ENCODE data around the gene FAM217A.

The FAM217A gene

GRCh38 chr6:4021854-4022695 lies 56.9 kb downstream of the FAM217A start:
- DNase-seq (ENCODE audit: low read depth), result no peak

DNA sequence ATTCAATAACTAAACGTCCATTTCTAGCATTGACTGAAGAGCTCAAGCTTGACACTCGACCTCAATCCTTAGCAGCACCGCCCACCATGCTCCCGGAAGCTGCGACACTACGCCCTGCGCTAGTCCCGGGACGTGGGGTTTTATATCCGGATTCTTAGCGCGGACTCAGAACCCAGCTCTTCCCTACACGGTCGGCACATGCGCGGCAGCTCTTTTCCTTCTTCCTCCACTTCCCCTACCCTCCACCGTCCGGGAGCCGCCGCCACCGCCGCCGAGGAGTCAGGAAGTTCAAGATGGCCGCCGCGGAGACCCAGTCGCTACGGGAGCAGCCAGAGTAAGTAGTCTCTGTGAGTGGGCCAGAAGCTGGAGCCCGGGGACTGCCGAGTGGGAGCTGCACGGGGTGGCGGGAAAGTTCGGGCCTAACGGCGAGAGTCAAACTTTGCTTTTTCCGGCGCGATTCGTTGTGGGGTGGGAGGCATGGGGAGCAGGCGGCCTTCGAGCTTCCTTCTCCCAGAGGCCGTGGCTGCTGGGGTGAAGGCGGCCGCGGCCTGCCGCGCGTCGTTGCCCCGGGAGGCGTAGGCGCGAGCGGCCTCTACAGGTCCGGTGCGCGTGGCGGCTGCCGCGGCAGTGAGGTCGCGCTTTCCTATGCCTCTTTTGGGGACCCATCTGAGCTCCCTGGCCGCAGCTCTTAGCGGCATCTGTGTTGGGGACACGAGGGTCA lies 57.6 kb downstream of the FAM217A start:
- peak; percentile 69 for DNase-seq (ENCODE audit: low read depth)

DNA sequence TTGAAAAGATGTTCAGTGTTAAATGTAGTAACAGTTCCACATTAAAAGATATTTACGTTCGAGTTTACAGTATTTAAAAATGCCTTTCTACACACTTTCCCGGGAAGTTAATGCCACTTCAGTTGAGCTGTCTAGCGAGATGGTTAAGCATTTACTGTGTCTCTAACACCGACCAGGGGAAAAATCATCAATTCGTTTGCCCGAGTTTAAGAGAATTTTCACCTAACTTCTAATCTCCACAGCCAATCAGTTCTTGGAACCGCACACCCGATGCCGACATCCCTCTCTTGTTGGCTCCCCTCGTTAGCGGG lies 58.2 kb downstream of the FAM217A start:
- no peak for DNase-seq (ENCODE audit: low read depth)

DNA sequence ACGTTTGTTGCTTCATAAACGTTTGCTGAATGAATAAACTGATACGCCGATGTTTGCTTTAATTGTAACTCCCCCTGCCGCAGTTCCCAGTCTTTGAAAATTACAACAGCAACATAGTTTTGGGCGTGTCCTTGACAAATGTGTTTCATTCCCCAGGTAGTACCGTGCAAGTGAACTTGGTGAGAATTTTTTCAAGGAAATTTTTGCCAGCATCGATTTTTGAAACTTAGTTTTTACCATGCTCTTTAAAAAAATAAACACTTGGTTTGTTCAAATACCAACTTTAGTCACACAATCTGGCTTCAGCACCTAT lies 60.1 kb downstream of the FAM217A start:
- no peak for DNase-seq (ENCODE audit: low read depth)

All from stimulated activated CD8-positive, alpha-beta memory T cell treated with anti-CD3 and anti-CD28 coated beads, Interleukin-12 subunit alpha, Interleukin-12 subunit beta, amount 100 ng/mL, for 1 hour (primary cell).